ENCODE measurements around the gene DENND1A.

DNA sequence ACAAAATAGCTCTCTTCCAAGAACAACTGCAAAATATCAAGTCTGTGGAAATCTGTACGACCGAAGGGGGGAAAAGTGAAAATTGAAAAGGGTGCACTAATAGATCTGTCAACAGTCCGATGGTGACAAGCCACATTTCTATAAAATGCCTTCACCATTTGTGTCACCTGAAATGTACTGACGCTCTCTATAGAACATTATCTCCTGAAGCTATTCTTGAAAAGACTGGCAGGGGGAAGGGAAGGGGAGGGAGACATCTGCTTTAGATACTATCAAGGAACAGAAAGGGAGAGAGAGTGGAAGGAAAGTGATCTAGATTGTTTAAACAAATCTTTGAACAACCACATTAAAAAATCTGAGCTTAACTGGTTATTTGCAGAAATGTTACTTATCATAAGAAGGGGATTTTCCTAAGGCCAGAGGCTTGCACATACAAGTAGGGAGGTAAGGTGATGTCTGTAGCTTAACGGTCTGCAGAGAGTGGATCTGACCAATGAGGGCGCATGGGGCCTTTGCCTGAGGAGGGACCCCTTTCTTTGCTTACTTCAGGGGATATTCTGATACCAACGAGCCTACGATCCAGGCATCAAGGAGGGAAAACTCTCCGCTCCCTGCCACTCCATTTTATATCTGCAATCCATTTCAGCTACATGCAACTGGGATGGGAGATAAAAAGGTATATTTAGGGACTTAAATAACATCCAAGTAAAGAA, 481.8 kb downstream of the DENND1A start:
- TF ChIP-seq EZH2 (IDR thresholded peaks at IDR 0.05; ENCODE audit: low read length, unreplicated experiment), result no peak
- TF ChIP-seq, protein P1, sequence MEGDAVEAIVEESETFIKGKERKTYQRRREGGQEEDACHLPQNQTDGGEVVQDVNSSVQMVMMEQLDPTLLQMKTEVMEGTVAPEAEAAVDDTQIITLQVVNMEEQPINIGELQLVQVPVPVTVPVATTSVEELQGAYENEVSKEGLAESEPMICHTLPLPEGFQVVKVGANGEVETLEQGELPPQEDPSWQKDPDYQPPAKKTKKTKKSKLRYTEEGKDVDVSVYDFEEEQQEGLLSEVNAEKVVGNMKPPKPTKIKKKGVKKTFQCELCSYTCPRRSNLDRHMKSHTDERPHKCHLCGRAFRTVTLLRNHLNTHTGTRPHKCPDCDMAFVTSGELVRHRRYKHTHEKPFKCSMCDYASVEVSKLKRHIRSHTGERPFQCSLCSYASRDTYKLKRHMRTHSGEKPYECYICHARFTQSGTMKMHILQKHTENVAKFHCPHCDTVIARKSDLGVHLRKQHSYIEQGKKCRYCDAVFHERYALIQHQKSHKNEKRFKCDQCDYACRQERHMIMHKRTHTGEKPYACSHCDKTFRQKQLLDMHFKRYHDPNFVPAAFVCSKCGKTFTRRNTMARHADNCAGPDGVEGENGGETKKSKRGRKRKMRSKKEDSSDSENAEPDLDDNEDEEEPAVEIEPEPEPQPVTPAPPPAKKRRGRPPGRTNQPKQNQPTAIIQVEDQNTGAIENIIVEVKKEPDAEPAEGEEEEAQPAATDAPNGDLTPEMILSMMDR (conservative IDR thresholded peaks at IDR 0.05; ENCODE audit: low read depth, low read length), result no peak

Data from PC-3 (cell line).